NT2/D1 (cell line): ENCODE results near the gene CD180.

Source experiments
- DNase-seq: peaks from one replicate; pipeline ENCODE4 v3.0.0-alpha.2; 2011; ENCODE audit warnings: low read depth, low spot score
- H3K27me3 ChIP-seq: 2 replicates; pipeline ENCODE4 v1.6.0; 2011; ENCODE audit warnings: mild to moderate bottlenecking; ENCODE audit not compliant: insufficient read length, insufficient read depth
- H3K36me3 ChIP-seq: 2 replicates; pipeline ENCODE4 v1.6.1; 2011; ENCODE audit warnings: mild to moderate bottlenecking, low read length, mixed read lengths; ENCODE audit not compliant: insufficient read depth, insufficient read length
- H3K4me1 ChIP-seq: 2 replicates; pipeline ENCODE4 v1.5.1; 2011; ENCODE audit not compliant: insufficient read depth, insufficient read length
- H3K4me3 ChIP-seq: 2 replicates; pipeline ENCODE4 v1.5.1; 2011; ENCODE audit warnings: low read depth; ENCODE audit not compliant: insufficient read length
- H3K9ac ChIP-seq: 2 replicates; pipeline ENCODE4 v1.6.0; 2011; ENCODE audit warnings: low read depth; ENCODE audit not compliant: insufficient read length
- H3K9me3 ChIP-seq: 2 replicates; pipeline ENCODE4 v1.5.1; 2011; ENCODE audit warnings: mild to moderate bottlenecking, low read length; ENCODE audit not compliant: insufficient read depth
- SUZ12 ChIP-seq: IDR thresholded peaks from 2 replicates; pipeline ENCODE4 v1.6.1; 2011; ENCODE audit not compliant: insufficient read length, insufficient read depth; ENCODE audit errors: extremely low read depth
- YY1 ChIP-seq: IDR thresholded peaks from 2 replicates; pipeline ENCODE4 v1.6.1; 2011; ENCODE audit not compliant: insufficient read length, insufficient read depth
- ZNF274 ChIP-seq: IDR thresholded peaks from 2 replicates; pipeline ENCODE4 v1.6.1; 2011; ENCODE audit warnings: mild to moderate bottlenecking, low read depth, low read length

Gene CD180

GRCh38 chr5:67188274-67189078 lies 8.1 kb downstream of the CD180 start:
- TF ChIP-seq YY1 (no peak), SUZ12 (no peak), ZNF274 (no peak)
- Histone ChIP-seq H3K36me3 (no peaks in the 10 kb centered on the region), H3K4me3 (no peak overlapping the region), H3K4me1 (peaks cover 3% of the 10 kb centered on the region), H3K9ac (no peak overlapping the region), H3K27me3 (peaks cover 2% of the 10 kb centered on the region), H3K9me3 (peaks cover 5% of the 10 kb centered on the region; the same call in 1 of the 2 replicates)
- no peak for DNase-seq

GRCh38 chr5:67187006-67187715 lies 9.4 kb downstream of the CD180 start:
- no peak for TF ChIP-seq SUZ12
- no peak for TF ChIP-seq YY1
- no peak for TF ChIP-seq ZNF274
- Histone ChIP-seq H3K4me1 (peaks cover 3% of the 10 kb centered on the region), H3K9ac (no peak overlapping the region), H3K9me3 (no peaks in the 10 kb centered on the region), H3K27me3 (peaks cover 2% of the 10 kb centered on the region), H3K36me3 (no peaks in the 10 kb centered on the region), H3K4me3 (no peak overlapping the region)
- no peak for DNase-seq

GRCh38 chr5:67183859-67184258 lies 12.7 kb downstream of the CD180 start:
- H3K9me3 ChIP-seq: no peaks in the 10 kb centered on the region
- no peaks in the 10 kb centered on the region for H3K36me3 ChIP-seq

GRCh38 chr5:67182301-67182790 lies 14.3 kb downstream of the CD180 start:
- H3K4me3 ChIP-seq: no peak overlapping the region
- H3K4me1 ChIP-seq: peaks cover 4% of the 10 kb centered on the region
- H3K9me3 ChIP-seq: peaks cover 2% of the 10 kb centered on the region; the same call in 1 of the 2 replicates
- no peak for TF ChIP-seq ZNF274
- TF ChIP-seq YY1: no peak
- TF ChIP-seq SUZ12: no peak
- peaks cover 2% of the 10 kb centered on the region for H3K27me3 ChIP-seq
- no peak for DNase-seq
- no peaks in the 10 kb centered on the region for H3K36me3 ChIP-seq
- no peak overlapping the region for H3K9ac ChIP-seq

More at GRCh38 chr5:67183859-67184258, 12.7 kb downstream of the CD180 start:
- Histone ChIP-seq H3K9ac (no peak overlapping the region), H3K4me1 (peaks cover 4% of the 10 kb centered on the region), H3K4me3 (no peak overlapping the region), H3K27me3 (peaks cover 2% of the 10 kb centered on the region)
- TF ChIP-seq YY1 (no peak), ZNF274 (no peak), SUZ12 (no peak)
- no peak for DNase-seq

GRCh38 chr5:67181648-67182221 lies 14.9 kb downstream of the CD180 start:
- Histone ChIP-seq H3K9ac (no peak overlapping the region), H3K4me3 (no peak overlapping the region), H3K9me3 (peaks cover 9% of the 10 kb centered on the region; the same call in 1 of the 2 replicates), H3K4me1 (peaks cover 4% of the 10 kb centered on the region), H3K27me3 (peaks cover 2% of the 10 kb centered on the region), H3K36me3 (no peaks in the 10 kb centered on the region)
- DNase-seq: peak; percentile 42
- TF ChIP-seq ZNF274: no peak
- no peak for TF ChIP-seq SUZ12
- TF ChIP-seq YY1: no peak

- no peaks in the 10 kb centered on the region for H3K36me3 ChIP-seq
- H3K27me3 ChIP-seq: peaks cover 2% of the 10 kb centered on the region
- TF ChIP-seq YY1: no peak
- no peak for TF ChIP-seq ZNF274
- no peak for TF ChIP-seq SUZ12
- no peak for DNase-seq
- H3K9me3 ChIP-seq: peaks cover 9% of the 10 kb centered on the region; the same call in 1 of the 2 replicates
- peaks cover 4% of the 10 kb centered on the region for H3K4me1 ChIP-seq
- no peak overlapping the region for H3K9ac ChIP-seq
- H3K4me3 ChIP-seq: no peak overlapping the region
These were observed 16.8 kb downstream of the CD180 start for GRCh38 chr5:67179697-67180361.
